BJ (cell line): Measurements from ENCODE around the gene B3GALT4. TPM values are rescaled to one million over a fixed set of nuclear protein-coding genes. Genes with fewer than 3 reads are reported as not detected.
A peak's percentile ranks its signal among the peaks of the same experiment; 100 is the strongest.

Source experiments
- CTCF ChIA-PET: fragments of 350-600 bp; formaldehyde crosslinking; extraction: SDS; loops from one replicate; lab custom pipeline; 2021; ENCODE audit warnings: antibody characterized with exemption, inconsistent platforms; lab: Yijun Ruan, JAX
- POLR2A ChIA-PET: fragments of 300-600 bp; sonication (Branson Sonifier 250); formaldehyde crosslinking; extraction: SDS; loops from one replicate; lab custom pipeline; 2021; ENCODE audit warnings: antibody characterized with exemption; lab: Charles Lee
- DNase-seq: peaks from one replicate; pipeline ENCODE4 v3.0.0-alpha.2; 2011; ENCODE audit warnings: low read depth
- H3K27me3 ChIP-seq: 2 replicates; pipeline ENCODE4 v1.6.0; 2011; ENCODE audit warnings: low read length; ENCODE audit not compliant: control insufficient read depth, insufficient read depth
- H3K36me3 ChIP-seq: 2 replicates; pipeline ENCODE4 v1.5.1; 2011; ENCODE audit warnings: low read length; ENCODE audit not compliant: control insufficient read depth, insufficient read depth
- H3K4me3 ChIP-seq: 2 replicates; pipeline ENCODE4 v1.5.1; 2011; ENCODE audit warnings: low read depth, mild to moderate bottlenecking, control low read depth, low read length
- CTCF ChIP-seq: IDR thresholded peaks from 2 replicates; pipeline ENCODE4 v1.5.1; 2011; ENCODE audit warnings: low read depth, mild to moderate bottlenecking, control low read depth, inconsistent platforms, low read length, moderate library complexity; ENCODE audit not compliant: insufficient read depth
- polyA plus RNA-seq: library from polyadenylated mRNA; depleted of rRNA; stranded (reverse); fragments of >200 nt; gene quantifications from 2 replicates; pipeline ENCODE4 v1.2.3, GENCODE V29; 2011

The B3GALT4 gene
- polyA plus RNA-seq, 1 experiment: 4.0 TPM

GRCh38 chr6:33249732-33250630 lies 26.9 kb upstream of the B3GALT4 start:
- ChIA-PET POLR2A (interaction anchor here (0.5 to 1.1 kb wide), 3 partner anchors 39 to 278 kb away, joined by 3 to 9 read pairs (median 3); partner anchors contain the start of genes PFDN6 and WDR46), CTCF (interaction anchor here (0.7 to 4.2 kb wide), 19 partner anchors 10 to 276 kb away, joined by 3 to 33 read pairs (median 5); partner anchors contain the start of genes B3GALT4, RPS18 and VPS52)
- no peak for TF ChIP-seq CTCF
- Histone ChIP-seq H3K27me3 (no peaks in the 10 kb centered on the region), H3K36me3 (no peaks in the 10 kb centered on the region), H3K4me3 (peak overlapping the region; percentile 56)
- peak; percentile 75 for DNase-seq

- no peak for TF ChIP-seq CTCF
- no peak overlapping the region for H3K4me3 ChIP-seq
- H3K36me3 ChIP-seq: no peaks in the 10 kb centered on the region
- DNase-seq: no peak
- no peaks in the 10 kb centered on the region for H3K27me3 ChIP-seq
- CTCF ChIA-PET: interaction anchor here (0.8 to 3.1 kb wide), 9 partner anchors 9 to 236 kb away, joined by 3 to 18 read pairs (median 5); partner anchors contain the start of genes B3GALT4, RPS18 and VPS52
- POLR2A ChIA-PET: interaction anchor here (0.6 kb wide), 1 partner anchor 100 kb away, joined by 13 read pairs; no protein-coding TSS in a partner anchor
These were observed 26.2 kb upstream of the B3GALT4 start for GRCh38 chr6:33250731-33251130.

- H3K4me3 ChIP-seq: no peak overlapping the region
- H3K27me3 ChIP-seq: no peaks in the 10 kb centered on the region
- no peak for DNase-seq
- ChIA-PET POLR2A (interaction anchor here (0.6 kb wide), 1 partner anchor 101 kb away, joined by 13 read pairs; no protein-coding TSS in a partner anchor), CTCF (interaction anchor here (0.8 to 1.5 kb wide), 3 partner anchors 9 to 237 kb away, joined by 3 to 6 read pairs (median 5); no protein-coding TSS in a partner anchor)
- no peaks in the 10 kb centered on the region for H3K36me3 ChIP-seq
- TF ChIP-seq CTCF: no peak
These were observed 25.4 kb upstream of the B3GALT4 start for GRCh38 chr6:33251395-33252012.

GRCh38 chr6:33252759-33253158 lies 24.2 kb upstream of the B3GALT4 start:
- POLR2A ChIA-PET: no interaction called here

More at GRCh38 chr6:33252759-33253158, 24.2 kb upstream of the B3GALT4 start:
- no peak for TF ChIP-seq CTCF
- CTCF ChIA-PET: no interaction called here
- Histone ChIP-seq H3K27me3 (no peaks in the 10 kb centered on the region), H3K4me3 (no peak overlapping the region), H3K36me3 (no peaks in the 10 kb centered on the region)
- DNase-seq: no peak
